ENCODE measurements around the gene OR10K1.

GRCh38 chr1:158454537-158454936, 7.1 kb upstream of the OR10K1 start:
- TF ChIP-seq POLR2A (IDR thresholded peaks at IDR 0.05) (no peak), POLR2AphosphoS5 (IDR thresholded peaks at IDR 0.05; ENCODE audit: insufficient read depth in 1 of 2, low read depth in 1 of 2) (no peak)
